GM23338 (cell line): ENCODE measurements around the gene ELL2. TPM values are rescaled to one million over a fixed set of nuclear protein-coding genes. Genes with fewer than 3 reads are reported as not detected.
A peak's percentile ranks its signal among the peaks of the same experiment; 100 is the strongest.

Source experiments
- ATAC-seq: fragments of 200-7000 bp; cut with Tn5 transposase; 3 replicates; pipeline ENCODE4 v1.9.1; 2020
- DNase-seq: peaks from one replicate; pipeline ENCODE4 v3.0.0-alpha.2; 2015; ENCODE audit warnings: low spot score
- H2AFZ ChIP-seq: fragments of 200-600 bp; sonication (generic); 2 replicates; pipeline ENCODE4 v1.8.0; 2016; ENCODE audit warnings: antibody characterized with exemption, mild to moderate bottlenecking, moderate library complexity
- H3F3A ChIP-seq: fragments of 200-600 bp; sonication (generic); replicated peaks from 2 replicates; pipeline ENCODE4 v1.8.0; 2017; ENCODE audit warnings: antibody characterized with exemption, mixed run types, low read depth
- H3K27ac ChIP-seq: fragments of 200-600 bp; sonication (generic); 2 replicates; pipeline ENCODE4 v1.6.1; 2016; ENCODE audit warnings: low read depth
- H3K27me3 ChIP-seq: fragments of 200-600 bp; sonication (generic); 2 replicates; pipeline ENCODE4 v1.8.0; 2016; ENCODE audit warnings: mild to moderate bottlenecking, mixed run types, moderate library complexity; ENCODE audit not compliant: insufficient read depth
- H3K36me3 ChIP-seq: fragments of 200-600 bp; sonication (generic); 2 replicates; pipeline ENCODE4 v1.8.0; 2016; ENCODE audit warnings: mild to moderate bottlenecking; ENCODE audit not compliant: insufficient read depth
- H3K4me1 ChIP-seq: fragments of 200-600 bp; sonication (generic); 2 replicates; pipeline ENCODE4 v1.8.0; 2016; ENCODE audit warnings: mild to moderate bottlenecking, moderate library complexity; ENCODE audit not compliant: insufficient read depth
- H3K4me2 ChIP-seq: fragments of 200-600 bp; sonication (generic); 2 replicates; pipeline ENCODE4 v1.7.1; 2017; ENCODE audit warnings: mixed run types
- H3K4me3 ChIP-seq: fragments of 200-600 bp; sonication (generic); 2 replicates; pipeline ENCODE4 v1.6.1; 2016; ENCODE audit warnings: mixed run types
- H3K79me2 ChIP-seq: fragments of 200-600 bp; sonication (generic); replicated peaks from 2 replicates; pipeline ENCODE4 v1.8.0; 2017; ENCODE audit warnings: mild to moderate bottlenecking; ENCODE audit not compliant: insufficient read depth
- H3K9me2 ChIP-seq: fragments of 200-600 bp; sonication (generic); 2 replicates; pipeline ENCODE4 v1.8.0; 2017; ENCODE audit not compliant: insufficient read depth
- H4K20me1 ChIP-seq: fragments of 200-600 bp; sonication (generic); replicated peaks from 2 replicates; pipeline ENCODE4 v1.8.0; 2017; ENCODE audit warnings: mild to moderate bottlenecking; ENCODE audit not compliant: insufficient read depth
- H3K27ac Mint-ChIP-seq: 2 replicates; pipeline ENCODE4 v1.8.0; 2020; ENCODE audit warnings: inconsistent platforms, mild to moderate bottlenecking, moderate library complexity, mixed read lengths
- H3K27me3 Mint-ChIP-seq: 3 replicates; pipeline ENCODE4 v1.8.0; 2022; ENCODE audit warnings: low read depth, mild to moderate bottlenecking, moderate library complexity, mixed read lengths, inconsistent platforms; ENCODE audit not compliant: insufficient read depth, poor library complexity
- H3K36me3 Mint-ChIP-seq: 3 replicates; pipeline ENCODE4 v1.8.0; 2021; ENCODE audit warnings: low read depth, mild to moderate bottlenecking, inconsistent platforms, moderate library complexity, mixed read lengths
- H3K4me1 Mint-ChIP-seq: 3 replicates; pipeline ENCODE4 v1.8.0; 2020; ENCODE audit warnings: mild to moderate bottlenecking, inconsistent platforms, mixed read lengths
- H3K4me3 Mint-ChIP-seq: 3 replicates; pipeline ENCODE4 v1.8.0; 2021; ENCODE audit warnings: moderate library complexity, mild to moderate bottlenecking, inconsistent platforms, mixed read lengths
- H3K9me3 Mint-ChIP-seq: 3 replicates; pipeline ENCODE4 v1.8.0; 2020; ENCODE audit warnings: moderate library complexity, mild to moderate bottlenecking, inconsistent platforms, mixed read lengths
- CREB1 ChIP-seq: fragments of 250-450 bp; sonication (Bioruptor Pico); IDR thresholded peaks from 2 replicates; pipeline ENCODE4 v1.5.0; 2020; ENCODE audit warnings: low read depth, mild to moderate bottlenecking, moderate library complexity
- JUNB ChIP-seq: IDR thresholded peaks from one replicate; pipeline ENCODE4 v1.6.1; 2016; ENCODE audit warnings: antibody characterized with exemption; ENCODE audit not compliant: unreplicated experiment
- ZNF331 ChIP-seq: fragments of 250-450 bp; sonication (Bioruptor Pico); IDR thresholded peaks from 2 replicates; pipeline ENCODE4 v1.5.0; 2020; ENCODE audit warnings: low read depth, mild to moderate bottlenecking, moderate library complexity
- polyA plus RNA-seq: library from polyadenylated mRNA; unstranded; fragments of >200 nt; fragmentation: Nextera tagmentation; extraction: Ambion mirVana; gene quantifications from 2 replicates; pipeline ENCODE4 v1.2.1, GENCODE V29; 2016
- total RNA-seq: library from RNA; depleted of rRNA; stranded (reverse); fragments of >200 nt; shearing (Covaris generic); gene quantifications from 2 replicates; pipeline ENCODE4 v1.2.3, GENCODE V29; 2014
- TF ChIP-seq, protein P1 (sequence below): fragments of 250-450 bp; sonication (Bioruptor Pico); IDR thresholded peaks from 2 replicates; pipeline ENCODE4 v1.5.0; 2020; ENCODE audit warnings: mild to moderate bottlenecking, moderate library complexity
- TF ChIP-seq, protein P2 (sequence below), 2 experiments: fragments of 200-600 bp in 1 of 2; sonication (generic) in 1 of 2; conservative IDR thresholded peaks; 2 replicates each; pipeline versions ENCODE4 v1.5.1 to v1.6.1; 2016 to 2017; ENCODE audit warnings: antibody characterized with exemption in 2 of 2, low read depth in 2 of 2, mild to moderate bottlenecking in 2 of 2, moderate library complexity in 1 of 2

ELL2 gene
- total and polyA plus RNA-seq, 2 experiments from 2014 or later: 7.4 to 32.6 TPM

DNA sequence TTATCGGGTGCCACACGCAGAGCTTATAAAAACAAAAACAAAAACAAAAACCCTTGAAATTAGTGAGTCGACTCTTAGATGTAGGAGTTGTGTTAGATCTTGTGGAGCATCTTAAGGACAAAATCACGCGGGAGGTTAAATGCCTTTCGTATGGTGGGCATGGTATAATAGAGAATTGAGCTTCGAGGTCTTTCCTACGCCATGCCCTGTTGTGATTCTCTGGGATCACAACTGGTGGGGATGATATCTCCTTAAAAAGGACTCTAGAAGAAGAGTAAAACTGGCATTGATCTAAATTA is 773 bp upstream of the ELL2 start (continued):
- TF ChIP-seq, protein P1, sequence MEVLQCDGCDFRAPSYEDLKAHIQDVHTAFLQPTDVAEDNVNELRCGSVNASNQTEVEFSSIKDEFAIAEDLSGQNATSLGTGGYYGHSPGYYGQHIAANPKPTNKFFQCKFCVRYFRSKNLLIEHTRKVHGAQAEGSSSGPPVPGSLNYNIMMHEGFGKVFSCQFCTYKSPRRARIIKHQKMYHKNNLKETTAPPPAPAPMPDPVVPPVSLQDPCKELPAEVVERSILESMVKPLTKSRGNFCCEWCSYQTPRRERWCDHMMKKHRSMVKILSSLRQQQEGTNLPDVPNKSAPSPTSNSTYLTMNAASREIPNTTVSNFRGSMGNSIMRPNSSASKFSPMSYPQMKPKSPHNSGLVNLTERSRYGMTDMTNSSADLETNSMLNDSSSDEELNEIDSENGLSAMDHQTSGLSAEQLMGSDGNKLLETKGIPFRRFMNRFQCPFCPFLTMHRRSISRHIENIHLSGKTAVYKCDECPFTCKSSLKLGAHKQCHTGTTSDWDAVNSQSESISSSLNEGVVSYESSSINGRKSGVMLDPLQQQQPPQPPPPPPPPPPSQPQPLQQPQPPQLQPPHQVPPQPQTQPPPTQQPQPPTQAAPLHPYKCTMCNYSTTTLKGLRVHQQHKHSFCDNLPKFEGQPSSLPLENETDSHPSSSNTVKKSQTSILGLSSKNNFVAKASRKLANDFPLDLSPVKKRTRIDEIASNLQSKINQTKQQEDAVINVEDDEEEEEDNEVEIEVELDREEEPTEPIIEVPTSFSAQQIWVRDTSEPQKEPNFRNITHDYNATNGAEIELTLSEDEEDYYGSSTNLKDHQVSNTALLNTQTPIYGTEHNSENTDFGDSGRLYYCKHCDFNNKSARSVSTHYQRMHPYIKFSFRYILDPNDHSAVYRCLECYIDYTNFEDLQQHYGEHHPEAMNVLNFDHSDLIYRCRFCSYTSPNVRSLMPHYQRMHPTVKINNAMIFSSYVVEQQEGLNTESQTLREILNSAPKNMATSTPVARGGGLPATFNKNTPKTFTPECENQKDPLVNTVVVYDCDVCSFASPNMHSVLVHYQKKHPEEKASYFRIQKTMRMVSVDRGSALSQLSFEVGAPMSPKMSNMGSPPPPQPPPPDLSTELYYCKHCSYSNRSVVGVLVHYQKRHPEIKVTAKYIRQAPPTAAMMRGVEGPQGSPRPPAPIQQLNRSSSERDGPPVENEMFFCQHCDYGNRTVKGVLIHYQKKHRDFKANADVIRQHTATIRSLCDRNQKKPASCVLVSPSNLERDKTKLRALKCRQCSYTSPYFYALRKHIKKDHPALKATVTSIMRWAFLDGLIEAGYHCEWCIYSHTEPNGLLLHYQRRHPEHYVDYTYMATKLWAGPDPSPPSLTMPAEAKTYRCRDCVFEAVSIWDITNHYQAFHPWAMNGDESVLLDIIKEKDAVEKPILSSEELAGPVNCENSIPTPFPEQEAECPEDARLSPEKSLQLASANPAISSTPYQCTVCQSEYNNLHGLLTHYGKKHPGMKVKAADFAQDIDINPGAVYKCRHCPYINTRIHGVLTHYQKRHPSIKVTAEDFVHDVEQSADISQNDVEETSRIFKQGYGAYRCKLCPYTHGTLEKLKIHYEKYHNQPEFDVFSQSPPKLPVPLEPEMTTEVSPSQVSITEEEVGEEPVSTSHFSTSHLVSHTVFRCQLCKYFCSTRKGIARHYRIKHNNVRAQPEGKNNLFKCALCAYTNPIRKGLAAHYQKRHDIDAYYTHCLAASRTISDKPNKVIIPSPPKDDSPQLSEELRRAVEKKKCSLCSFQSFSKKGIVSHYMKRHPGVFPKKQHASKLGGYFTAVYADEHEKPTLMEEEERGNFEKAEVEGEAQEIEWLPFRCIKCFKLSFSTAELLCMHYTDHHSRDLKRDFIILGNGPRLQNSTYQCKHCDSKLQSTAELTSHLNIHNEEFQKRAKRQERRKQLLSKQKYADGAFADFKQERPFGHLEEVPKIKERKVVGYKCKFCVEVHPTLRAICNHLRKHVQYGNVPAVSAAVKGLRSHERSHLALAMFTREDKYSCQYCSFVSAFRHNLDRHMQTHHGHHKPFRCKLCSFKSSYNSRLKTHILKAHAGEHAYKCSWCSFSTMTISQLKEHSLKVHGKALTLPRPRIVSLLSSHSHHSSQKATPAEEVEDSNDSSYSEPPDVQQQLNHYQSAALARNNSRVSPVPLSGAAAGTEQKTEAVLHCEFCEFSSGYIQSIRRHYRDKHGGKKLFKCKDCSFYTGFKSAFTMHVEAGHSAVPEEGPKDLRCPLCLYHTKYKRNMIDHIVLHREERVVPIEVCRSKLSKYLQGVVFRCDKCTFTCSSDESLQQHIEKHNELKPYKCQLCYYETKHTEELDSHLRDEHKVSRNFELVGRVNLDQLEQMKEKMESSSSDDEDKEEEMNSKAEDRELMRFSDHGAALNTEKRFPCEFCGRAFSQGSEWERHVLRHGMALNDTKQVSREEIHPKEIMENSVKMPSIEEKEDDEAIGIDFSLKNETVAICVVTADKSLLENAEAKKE (CRISPR knock-in tag): no peak
- no peak for TF ChIP-seq ZNF331 (CRISPR knock-in tag)

DNA sequence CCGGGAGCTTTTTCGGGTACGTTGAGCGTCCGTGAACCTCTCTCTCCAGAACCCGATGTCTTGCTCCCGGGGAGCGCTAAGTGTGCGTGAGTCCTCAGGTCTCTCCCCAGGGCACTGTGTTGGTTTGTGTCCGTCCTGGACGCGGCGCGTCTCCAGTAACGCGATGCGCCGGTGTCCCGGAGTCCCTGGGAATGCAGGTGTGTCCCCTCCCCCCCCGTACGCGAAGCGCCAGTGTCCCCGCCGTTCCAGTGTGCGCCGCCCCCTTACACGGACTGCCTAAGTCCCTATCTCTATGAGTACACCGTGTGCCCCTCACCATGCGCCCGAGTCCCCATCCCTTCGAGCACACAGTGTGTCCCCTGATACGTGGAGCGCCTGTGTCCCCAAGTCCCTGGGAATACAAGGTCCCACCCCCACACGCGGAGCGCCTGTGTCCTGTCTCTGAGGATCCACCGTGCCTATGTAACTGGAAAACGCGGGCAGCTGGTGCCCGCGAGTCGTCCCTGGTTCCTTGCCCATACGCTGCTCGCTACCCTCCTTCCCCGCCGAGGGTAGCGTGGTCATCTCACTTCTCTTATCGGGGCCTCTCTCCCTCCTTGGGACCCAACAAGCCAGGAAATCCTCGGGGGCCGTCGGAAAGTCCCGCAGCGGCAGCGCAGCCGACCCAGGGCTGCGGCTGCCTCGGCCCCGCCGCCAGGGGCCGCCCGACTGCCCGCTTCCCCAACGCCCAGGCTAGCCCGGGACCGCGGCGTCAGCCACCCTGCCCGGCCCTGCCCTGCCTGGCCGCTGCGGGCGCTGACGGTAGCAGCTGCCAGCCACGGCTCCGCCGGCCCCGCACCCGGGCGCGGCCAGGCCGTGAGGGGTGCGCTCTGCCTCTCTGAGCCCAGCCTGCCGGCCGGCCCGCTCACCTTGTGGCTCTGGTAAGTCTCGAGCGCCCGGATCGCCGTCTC is 709 bp downstream of the ELL2 start:
- no peak overlapping the region for H2AFZ ChIP-seq
- no peaks in the 10 kb centered on the region for H3K9me2 ChIP-seq
- H3K4me3 ChIP-seq: peak overlapping the region; percentile 77
- peak overlapping the region; percentile 57 for H3K27ac ChIP-seq
- DNase-seq (peak; percentile 86), ATAC-seq (peak; percentile 62)
- no peaks in the 10 kb centered on the region for H3K36me3 ChIP-seq
- Mint-ChIP-seq H3K27me3 (peaks cover 20% of the 10 kb centered on the region), H3K27ac (peak overlapping the region; percentile 66; the same call in 1 of the 2 replicates), H3K9me3 (peaks cover 3% of the 10 kb centered on the region; the same call in 2 of the 3 replicates), H3K36me3 (no peaks in the 10 kb centered on the region), H3K4me1 (peaks cover 69% of the 10 kb centered on the region), H3K4me3 (peak overlapping the region; percentile 92)
- H3K79me2 ChIP-seq: peaks cover 32% of the 10 kb centered on the region
- peaks cover 13% of the 10 kb centered on the region for H3K27me3 ChIP-seq
- H3K4me2 ChIP-seq: peak overlapping the region; percentile 88
- peaks cover 46% of the 10 kb centered on the region for H3K4me1 ChIP-seq
- no peaks in the 10 kb centered on the region for H3F3A ChIP-seq
- 0 out of 2 replicates have a peak, but pooled peaks cover 3% of the 10 kb centered on the region for H4K20me1 ChIP-seq
- TF ChIP-seq, protein P2, sequence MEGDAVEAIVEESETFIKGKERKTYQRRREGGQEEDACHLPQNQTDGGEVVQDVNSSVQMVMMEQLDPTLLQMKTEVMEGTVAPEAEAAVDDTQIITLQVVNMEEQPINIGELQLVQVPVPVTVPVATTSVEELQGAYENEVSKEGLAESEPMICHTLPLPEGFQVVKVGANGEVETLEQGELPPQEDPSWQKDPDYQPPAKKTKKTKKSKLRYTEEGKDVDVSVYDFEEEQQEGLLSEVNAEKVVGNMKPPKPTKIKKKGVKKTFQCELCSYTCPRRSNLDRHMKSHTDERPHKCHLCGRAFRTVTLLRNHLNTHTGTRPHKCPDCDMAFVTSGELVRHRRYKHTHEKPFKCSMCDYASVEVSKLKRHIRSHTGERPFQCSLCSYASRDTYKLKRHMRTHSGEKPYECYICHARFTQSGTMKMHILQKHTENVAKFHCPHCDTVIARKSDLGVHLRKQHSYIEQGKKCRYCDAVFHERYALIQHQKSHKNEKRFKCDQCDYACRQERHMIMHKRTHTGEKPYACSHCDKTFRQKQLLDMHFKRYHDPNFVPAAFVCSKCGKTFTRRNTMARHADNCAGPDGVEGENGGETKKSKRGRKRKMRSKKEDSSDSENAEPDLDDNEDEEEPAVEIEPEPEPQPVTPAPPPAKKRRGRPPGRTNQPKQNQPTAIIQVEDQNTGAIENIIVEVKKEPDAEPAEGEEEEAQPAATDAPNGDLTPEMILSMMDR (conservative IDR thresholded peaks at IDR 0.05; ENCODE audit: low read depth in 2 of 2): peak; percentile 48 to 67
- TF ChIP-seq CREB1 (CRISPR knock-in tag): peak; percentile 42; the same call in 1 of the 2 replicates
- TF ChIP-seq JUNB: no peak
